T follicular helper cell (primary cell): Measurements from ENCODE around the gene MRGPRD.

Experiments used
- DNase-seq: peaks from one replicate; pipeline ENCODE4 v3.0.0-alpha.2; 2020; ENCODE audit warnings: low read depth

MRGPRD gene

DNA sequence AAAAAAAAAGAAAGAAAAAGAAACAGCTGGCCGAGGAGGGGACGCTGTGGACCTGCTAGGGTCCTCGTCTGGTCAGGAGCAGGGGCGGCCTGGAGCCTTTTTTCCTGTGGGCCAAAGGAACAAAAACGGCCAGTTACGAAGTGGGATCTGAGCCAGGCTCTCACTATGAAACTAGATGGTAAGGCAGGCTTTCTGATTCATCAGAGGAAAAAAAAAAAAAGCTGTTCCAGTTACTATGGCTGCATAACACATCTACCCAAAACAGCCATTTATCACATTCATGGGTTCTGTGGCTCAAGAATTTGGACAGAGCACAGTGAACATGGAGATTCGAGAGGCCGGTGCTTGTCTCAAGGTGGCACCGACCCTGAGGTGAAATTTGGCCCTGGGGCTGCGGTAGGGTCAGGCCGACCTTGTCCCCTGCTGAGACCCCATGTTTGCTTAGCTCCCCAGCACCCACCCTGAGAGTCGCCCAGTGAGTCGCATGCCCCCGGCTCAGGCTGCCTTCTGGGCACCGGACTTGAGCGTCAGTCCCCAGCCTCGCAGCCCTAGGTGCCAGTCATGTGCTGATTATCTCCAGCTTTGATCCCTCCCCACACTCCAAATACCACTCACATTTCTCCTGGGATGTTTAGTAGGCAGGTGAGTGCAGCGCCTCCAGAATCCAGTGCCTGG lies 34.2 kb downstream of the MRGPRD start:
- no peak for DNase-seq

GRCh38 chr11:68942751-68943271 lies 38.0 kb downstream of the MRGPRD start:
- DNase-seq: no peak

DNA sequence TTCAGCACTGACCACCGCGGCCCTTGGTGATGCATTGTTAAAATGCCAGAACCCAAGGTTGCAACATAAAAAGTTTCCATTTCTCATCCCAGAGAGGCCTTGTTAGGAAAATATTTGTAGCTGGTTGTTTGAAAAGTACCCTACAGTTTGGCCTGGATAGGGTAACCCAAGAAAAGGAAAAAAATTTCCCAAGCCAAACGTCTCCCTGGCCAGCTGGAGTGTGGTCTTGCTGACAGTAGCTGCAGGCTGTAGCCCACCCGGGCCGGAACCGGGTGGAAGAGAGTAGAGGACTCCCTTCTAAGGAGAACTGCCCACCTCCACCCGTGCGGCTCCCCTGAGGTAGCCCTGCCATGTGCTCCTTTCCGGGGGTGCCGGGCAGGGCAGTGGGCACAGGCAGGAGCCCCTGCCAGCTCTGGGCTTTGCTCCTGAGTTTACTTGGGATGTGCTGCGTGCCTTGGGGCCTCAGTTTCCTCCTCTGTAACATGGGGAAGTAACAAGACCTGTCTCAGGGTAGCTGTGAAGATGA lies 38.6 kb downstream of the MRGPRD start:
- no peak for DNase-seq

DNA sequence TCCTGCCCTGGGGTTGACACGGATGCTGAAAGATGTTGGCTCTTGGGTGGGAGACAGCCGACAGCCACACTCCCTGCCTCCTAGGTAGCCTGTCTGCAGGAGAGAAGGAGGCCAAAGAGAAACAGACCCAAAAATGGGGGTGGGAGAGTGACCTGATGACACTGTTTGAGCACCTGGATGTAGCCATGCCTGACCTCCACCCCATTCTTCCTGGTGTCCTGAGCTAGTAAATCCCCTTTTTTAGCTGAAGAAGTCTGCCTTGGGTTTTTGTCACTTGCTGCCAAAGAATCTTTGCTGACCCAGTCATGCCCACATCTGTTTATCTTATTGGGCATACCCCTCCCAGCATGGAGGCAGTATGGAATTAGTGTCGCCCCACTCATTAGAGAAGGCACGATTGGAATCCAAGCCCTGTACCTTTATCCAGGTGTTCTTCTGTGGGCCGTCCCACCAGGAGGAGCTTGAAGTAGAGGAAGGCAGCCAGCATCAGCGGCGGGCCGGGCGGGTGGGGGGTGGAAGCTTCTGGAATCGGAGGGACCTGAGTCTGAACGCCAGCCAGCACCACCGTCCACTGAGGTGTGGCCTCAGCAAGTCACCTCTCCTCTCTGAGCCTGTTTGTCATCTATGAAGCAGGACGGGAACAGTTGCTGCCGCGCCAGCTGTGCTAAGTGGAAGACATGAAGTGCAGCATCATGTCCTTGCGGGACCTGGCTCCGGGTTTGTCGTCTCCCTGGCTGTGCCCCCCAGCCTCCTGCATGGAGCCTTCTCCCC lies 39.3 kb downstream of the MRGPRD start:
- no peak for DNase-seq

GRCh38 chr11:68940651-68941323 lies 40.0 kb downstream of the MRGPRD start:
- DNase-seq: no peak

GRCh38 chr11:68939583-68940555 lies 40.9 kb downstream of the MRGPRD start:
- no peak for DNase-seq

GRCh38 chr11:68938816-68939582 lies 41.8 kb downstream of the MRGPRD start:
- DNase-seq: no peak

DNA sequence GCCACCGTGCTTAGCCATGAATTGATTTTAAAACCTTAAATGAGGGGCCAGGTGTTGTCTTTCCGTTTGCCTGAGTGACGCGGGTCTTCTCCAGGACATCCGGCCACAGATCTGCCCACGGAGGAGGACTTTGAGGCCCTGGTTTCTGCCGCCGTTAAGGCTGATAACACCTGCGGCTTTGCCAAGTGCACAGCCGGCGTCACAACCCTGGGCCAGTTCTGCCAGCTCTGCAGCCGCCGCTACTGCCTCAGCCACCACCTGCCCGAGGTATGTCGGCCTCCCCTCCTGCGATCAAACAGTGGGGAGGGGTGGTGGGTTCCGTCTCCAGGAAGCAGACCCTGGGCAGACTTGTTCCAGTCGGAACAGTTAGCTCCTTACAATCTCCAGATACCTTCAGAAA lies 42.7 kb downstream of the MRGPRD start:
- no peak for DNase-seq

GRCh38 chr11:68936676-68937620 lies 43.8 kb downstream of the MRGPRD start:
- DNase-seq: no peak

- DNase-seq: no peak
These were observed 44.5 kb downstream of the MRGPRD start for GRCh38 chr11:68936358-68936636.

- no peak for DNase-seq
These were observed 45.0 kb downstream of the MRGPRD start for GRCh38 chr11:68935516-68936357.

- no peak for DNase-seq
These were observed 45.7 kb downstream of the MRGPRD start for GRCh38 chr11:68935066-68935465.

DNA sequence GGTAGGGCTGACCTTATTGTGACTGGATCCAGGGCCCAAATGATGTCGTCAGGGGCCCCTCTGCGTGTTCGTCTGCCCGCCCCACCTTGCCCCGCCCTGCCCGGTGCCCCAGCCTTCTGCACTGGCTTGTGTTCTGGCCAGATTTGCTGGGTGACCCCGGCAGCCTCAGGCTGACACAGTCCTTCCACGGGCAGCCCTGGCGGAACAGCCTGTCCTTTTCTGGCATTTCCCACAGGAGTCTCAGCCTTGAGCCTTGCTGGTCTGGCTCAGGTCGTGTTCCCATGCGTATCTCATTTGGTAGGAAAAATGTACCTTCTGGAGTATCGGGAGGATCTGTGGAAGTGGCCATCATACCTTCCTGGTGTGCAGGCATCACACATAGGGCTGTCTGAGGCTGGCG lies 46.1 kb downstream of the MRGPRD start:
- no peak for DNase-seq

- DNase-seq: no peak
These were observed 46.5 kb downstream of the MRGPRD start for GRCh38 chr11:68934321-68934645.

DNA sequence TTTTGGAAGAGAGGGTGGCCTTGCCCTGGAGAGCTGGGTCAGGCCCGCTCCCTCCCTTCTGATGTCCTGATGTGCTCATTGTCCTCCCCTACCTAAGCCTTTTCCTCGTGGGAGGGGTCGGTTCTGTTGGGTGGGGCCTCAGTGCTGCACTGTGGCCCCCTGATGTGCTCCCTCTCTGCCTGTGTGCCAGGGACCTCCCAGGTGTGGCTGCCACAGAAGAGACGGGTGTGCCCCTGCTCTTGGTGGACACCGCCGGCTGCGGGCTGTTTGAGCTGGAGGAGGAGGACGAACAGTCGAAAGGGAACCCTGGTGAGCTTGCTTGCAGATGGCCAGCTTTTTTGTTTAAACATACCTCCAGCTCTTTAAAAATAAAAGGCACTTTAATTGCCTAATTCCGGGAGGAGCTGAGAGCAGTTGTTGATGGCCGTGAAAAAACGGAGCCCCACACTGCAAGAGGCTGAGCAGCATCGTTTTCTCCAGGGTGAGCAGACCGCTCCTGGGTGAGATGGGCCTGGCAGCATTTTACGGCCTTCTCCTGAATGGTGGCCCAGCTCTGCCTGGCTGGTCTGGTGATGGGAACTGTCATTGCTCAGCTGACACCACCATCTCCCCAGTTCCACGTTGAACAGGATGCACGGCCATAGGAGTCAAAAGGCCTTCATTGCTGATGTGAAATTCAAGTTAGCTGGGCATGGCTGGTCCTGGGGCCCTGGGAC lies 47.0 kb downstream of the MRGPRD start:
- no peak for DNase-seq

- DNase-seq: no peak
These were observed 47.7 kb downstream of the MRGPRD start for GRCh38 chr11:68932933-68933577.

- DNase-seq: no peak
These were observed 48.4 kb downstream of the MRGPRD start for GRCh38 chr11:68932358-68932757.

- no peak for DNase-seq
These were observed 48.9 kb downstream of the MRGPRD start for GRCh38 chr11:68931911-68932310.
